ENCODE data around the gene GRIN2C.

- TF ChIP-seq CTCF (IDR thresholded peaks at IDR 0.05) = no peak
- TF ChIP-seq EZH2 (IDR thresholded peaks at IDR 0.05; ENCODE audit: borderline replicate concordance, insufficient read depth, low read depth, low read length, poor library complexity, severe bottlenecking) = no peak
These were observed 2.0 kb upstream of the GRIN2C start for GRCh38 chr17:74861662-74862107.
